KOPT-K1 (cell line): ENCODE measurements around the gene CD38.

Experiments
- H3K27ac ChIP-seq: fragments of 200-600 bp; sonication (generic); 2 replicates; pipeline ENCODE4 v1.5.1; 2016; ENCODE audit warnings: antibody characterized with exemption, mild to moderate bottlenecking, low read depth, low read length; ENCODE audit not compliant: poor library complexity, severe bottlenecking
- H3K36me3 ChIP-seq: fragments of 200-600 bp; sonication (generic); 2 replicates; pipeline ENCODE4 v1.5.1; 2017; ENCODE audit warnings: antibody characterized with exemption, mild to moderate bottlenecking, low read length, moderate library complexity; ENCODE audit not compliant: insufficient read depth
- H3K9me3 ChIP-seq: fragments of 200-600 bp; sonication (generic); 2 replicates; pipeline ENCODE4 v1.5.1; 2017; ENCODE audit warnings: antibody characterized with exemption, low read length, mild to moderate bottlenecking; ENCODE audit not compliant: insufficient read depth, poor library complexity, severe bottlenecking

CD38 gene

DNA sequence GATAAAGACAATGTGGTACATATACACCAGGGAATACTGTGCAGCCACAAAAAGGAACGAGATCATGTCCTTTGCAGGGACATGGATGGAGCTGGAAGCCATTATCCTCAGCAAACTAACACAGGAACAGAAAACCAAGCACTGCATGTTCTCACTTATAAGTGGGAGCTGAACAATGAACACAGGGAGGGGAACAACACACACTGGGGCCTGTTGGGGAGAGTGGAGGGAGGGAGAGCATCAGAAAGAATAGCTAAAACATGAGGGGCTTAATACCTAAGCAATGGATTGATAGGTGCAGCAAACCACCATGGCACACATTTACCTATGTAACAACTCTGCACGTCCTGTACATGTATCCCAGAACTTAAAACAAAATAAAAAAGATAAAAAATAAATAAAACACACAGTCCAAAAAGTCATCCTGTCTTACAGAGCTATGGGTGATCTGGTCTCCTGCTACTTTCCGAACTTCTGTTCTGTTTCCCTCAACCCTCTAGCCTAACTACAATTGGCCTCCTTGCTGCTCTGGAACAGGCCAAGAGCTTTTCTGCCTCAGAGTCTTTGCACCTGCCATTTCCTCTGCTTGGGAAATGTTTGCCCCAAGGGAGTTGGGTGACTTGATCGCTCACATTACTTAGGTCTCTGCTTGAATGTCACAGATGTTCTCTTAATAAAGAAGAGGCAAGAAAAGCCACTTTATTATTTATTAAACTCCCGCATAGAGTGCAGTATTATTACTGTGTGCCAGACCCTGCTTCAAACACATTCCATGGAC is 1.1 kb upstream of the CD38 start:
- Histone ChIP-seq H3K9me3 (no peaks in the 10 kb centered on the region), H3K36me3 (peaks cover 15% of the 10 kb centered on the region), H3K27ac (peak overlapping the region; percentile 75)

DNA sequence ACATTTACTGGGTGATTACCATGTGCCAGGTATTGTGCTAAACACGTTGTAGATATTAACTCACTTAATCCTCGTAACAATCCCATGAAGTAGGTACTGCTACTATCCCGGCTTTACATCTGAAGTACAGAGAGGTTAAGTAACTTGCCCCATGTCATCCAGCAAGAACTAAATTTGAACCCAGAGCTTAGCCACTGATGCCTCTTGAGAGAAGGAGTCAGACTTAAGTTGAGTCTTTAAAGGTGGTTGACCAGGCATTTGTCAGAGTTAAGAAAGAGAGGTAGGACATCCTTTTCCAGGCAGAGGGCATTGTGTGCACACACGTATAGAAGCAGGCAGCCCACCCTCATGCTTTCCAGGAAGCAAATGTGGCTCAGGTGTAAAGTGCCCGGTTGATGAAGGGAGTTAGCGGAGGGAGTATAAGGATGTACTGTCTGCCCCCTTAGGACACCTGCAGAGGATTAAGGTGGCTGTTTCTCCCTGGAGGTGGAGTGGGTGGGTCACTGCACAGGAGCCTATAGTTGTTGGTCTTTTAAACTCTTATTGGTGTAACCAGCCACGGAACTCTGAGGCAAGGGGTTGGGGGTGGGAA is 335 bp upstream of the CD38 start:
- Histone ChIP-seq H3K27ac (peak overlapping the region; percentile 75), H3K36me3 (peaks cover 21% of the 10 kb centered on the region), H3K9me3 (no peaks in the 10 kb centered on the region)

DNA sequence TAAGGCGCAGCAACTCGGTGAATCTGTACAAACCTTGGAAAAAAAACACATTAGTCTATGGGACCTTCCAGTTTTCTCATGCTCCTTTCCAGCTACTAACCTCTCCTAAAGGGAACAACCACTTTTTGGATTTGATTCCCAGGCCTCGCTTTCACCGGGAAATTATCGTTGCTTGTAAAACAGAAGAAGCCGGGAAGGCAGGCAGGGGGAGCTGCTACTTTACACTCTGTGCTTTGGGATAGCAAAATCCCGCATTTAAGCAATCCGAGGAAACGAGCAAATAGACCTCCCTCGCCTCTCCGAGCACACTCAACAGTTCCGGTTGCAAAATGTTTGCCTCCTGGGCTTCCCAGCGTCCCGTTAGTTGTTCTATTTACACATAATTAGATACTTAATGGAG is 1.2 kb downstream of the CD38 start:
- Histone ChIP-seq H3K36me3 (peaks cover 36% of the 10 kb centered on the region), H3K27ac (peak overlapping the region; percentile 75), H3K9me3 (no peaks in the 10 kb centered on the region)

DNA sequence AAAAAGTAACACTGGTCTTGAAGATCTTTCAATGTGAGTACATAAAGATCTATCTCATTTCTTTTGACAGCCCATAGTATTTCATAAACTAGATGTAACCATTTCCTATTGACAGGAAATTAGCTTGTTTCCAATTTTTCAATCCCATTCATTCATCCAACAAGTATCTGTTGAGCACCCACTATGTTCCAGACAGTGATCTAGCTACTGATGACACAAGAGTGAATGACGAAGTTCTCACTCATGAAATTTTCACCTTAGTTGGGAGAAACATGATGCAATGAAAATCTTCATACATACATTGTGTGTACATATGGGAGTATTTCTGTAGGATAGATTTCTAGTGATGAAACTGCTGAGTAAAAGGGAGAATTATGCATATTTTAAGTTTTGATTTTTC is 1.7 kb downstream of the CD38 start:
- H3K27ac ChIP-seq: peak overlapping the region; percentile 75
- H3K36me3 ChIP-seq: peaks cover 41% of the 10 kb centered on the region
- H3K9me3 ChIP-seq: no peaks in the 10 kb centered on the region

DNA sequence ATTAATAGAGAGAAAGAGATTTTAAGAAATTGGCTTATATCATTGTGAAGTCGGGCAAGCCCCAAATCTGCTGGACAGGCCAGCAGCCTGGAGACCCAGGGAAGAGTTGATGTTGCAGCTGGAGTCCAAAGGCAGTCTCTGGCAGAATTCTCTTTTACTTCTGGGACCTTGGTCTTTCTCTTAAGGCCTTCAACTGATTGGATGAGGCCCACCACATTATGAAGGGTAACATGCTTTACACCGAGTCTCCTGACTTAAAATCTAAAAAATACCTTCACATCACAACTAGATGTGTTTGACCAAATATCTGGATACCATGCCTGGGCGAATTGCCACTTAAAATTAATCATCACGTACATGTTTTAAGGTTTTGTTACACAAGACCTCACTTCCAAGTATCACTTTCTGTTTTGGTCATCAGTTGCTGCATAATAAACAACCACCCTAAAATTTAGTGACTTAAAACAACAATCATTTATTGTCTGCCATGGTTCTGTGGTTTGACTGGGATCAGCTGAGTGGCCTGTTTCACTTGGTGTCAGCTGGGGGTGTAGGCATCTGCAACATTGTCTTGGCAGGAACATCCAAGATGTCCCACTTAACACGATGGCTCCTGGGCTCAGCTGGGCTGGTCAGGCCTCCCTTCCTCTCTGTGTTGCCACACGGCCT is 3.4 kb downstream of the CD38 start:
- peaks cover 5% of the 10 kb centered on the region for H3K9me3 ChIP-seq
- no peak overlapping the region for H3K27ac ChIP-seq
- peaks cover 57% of the 10 kb centered on the region for H3K36me3 ChIP-seq

DNA sequence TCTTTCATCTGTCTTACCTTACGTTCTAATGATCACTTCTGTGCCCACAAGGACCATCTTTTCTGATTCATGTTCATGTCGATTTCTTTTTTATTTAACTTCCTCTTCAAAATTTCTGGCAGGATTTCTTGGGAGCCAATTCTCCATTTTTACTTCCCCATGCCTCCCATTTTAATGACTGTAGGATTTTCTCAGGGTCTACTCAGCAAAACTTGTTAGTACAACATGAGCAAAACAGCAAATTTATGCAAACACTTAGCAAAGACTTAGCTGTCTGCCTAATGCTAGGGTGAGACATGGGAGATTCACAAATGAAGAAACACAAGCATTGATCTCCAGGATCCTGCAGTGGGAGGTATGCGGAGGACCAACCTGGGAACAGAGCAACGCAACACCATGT is 5.5 kb downstream of the CD38 start:
- H3K9me3 ChIP-seq: peaks cover 12% of the 10 kb centered on the region
- H3K27ac ChIP-seq: no peak overlapping the region
- peaks cover 77% of the 10 kb centered on the region for H3K36me3 ChIP-seq

DNA sequence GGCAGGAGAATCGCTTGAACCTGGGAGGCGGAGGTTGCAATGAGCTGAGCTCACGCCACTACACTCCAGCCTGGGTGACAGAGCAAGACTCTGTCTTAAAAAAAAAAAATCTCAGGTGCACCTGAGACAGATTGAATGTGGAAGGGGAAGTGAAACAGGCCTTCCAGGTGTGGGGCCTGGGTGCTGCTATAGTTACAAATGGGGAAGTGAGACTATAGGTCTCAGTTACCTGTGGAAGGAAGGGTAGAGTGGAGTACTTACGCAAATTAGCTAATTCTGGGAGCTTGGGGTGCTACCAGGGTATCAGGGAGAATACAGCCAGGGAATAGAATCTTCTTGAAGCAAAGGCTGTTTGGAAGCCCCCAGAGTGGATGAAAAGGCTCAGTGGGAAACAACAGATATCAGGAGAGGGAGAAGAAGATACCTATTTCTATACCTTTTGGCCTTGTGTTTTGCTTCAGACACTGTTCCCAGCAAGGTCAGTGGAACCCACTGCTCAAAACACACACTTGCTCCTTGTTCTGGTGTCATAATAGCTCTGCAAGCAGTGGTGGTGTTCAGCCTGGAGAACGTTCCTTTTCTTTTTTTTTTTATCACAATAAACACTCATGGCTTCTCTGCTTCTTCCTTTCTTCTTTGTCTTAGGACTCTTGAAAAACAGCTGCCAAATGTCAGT is 7.0 kb downstream of the CD38 start:
- Histone ChIP-seq H3K36me3 (peaks cover 77% of the 10 kb centered on the region), H3K27ac (no peak overlapping the region), H3K9me3 (peaks cover 16% of the 10 kb centered on the region)

DNA sequence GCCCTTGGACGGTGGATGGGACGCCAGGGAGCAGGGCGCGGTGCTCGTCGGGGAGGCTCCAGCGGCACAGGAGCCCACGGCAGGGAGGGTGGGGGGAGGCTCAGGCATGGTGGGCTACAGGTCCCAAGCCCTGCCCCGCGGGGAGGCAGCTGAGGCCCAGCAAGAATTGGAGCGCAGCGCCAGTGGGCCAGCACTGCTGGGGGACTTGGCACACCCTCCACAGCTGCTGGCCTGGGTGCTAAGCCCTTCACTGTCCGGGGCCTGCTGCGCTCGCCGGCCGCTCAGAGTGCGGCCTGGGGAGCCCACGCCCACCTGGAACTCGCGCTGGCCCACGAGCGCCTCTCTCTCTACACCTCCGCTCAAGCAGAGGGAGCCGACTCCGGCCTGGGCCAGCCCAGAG is 8.6 kb downstream of the CD38 start:
- peaks cover 16% of the 10 kb centered on the region for H3K9me3 ChIP-seq
- H3K27ac ChIP-seq: no peak overlapping the region
- H3K36me3 ChIP-seq: peaks cover 66% of the 10 kb centered on the region

DNA sequence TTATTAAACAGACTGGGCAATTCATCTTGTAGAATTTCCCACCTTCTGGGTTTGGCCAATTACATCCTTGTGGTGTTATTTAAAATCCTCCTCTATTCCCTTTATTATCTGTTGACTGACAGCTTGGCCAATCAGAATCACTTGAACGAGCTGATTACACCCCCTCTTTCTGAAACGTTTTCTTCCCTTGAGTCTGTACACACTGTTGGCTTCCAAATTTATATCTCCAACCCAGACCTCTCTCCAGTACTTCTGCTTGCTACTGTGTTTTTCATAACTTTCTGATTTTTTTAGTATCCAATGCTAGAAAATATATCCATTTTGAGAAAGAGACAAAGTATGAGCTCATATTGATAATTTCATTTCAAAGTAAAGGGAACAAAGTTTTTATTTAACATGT is 14.8 kb downstream of the CD38 start:
- H3K36me3 ChIP-seq: peaks cover 13% of the 10 kb centered on the region; the same call in 1 of the 2 replicates
- peaks cover 3% of the 10 kb centered on the region for H3K9me3 ChIP-seq
- no peak overlapping the region for H3K27ac ChIP-seq

DNA sequence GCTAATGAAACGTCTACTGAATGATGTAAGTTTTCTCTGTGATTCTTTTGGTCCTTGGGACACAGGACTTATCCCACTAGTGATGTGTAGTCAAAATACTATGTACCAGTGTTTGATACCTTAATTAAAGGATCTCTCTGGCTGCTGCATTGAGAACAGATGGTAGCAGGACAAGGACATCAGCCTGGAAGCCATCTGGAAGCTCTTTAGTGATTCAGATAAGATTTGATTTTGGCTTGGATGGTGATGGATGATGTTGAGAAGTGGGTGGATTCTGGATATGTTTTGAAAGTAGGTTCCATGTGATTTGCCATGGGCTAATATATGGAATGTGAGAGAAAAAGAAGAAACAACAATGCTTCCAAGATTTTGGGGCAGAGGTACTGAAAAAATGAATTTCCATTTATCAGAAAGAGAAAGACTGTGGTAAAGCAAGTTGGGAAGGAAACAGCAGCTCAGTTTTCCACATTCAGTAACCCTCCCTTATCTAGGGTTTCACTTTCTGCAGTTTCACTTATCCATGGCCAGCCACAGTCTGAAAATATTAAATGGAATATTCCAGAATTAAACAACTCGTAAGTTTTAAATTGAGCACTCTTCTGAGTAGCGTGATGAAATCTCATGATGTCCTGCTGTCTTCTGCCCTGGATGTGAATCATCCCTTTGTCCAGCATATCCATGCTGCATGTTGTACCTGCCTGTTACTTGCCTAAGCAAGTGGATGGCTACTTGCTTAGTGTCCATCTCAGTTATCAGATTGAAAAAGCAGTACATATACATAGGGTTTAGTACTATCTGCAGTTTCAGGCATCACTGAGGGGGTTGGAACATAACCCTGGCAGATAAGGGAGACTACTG is 15.6 kb downstream of the CD38 start:
- H3K27ac ChIP-seq: no peak overlapping the region

DNA sequence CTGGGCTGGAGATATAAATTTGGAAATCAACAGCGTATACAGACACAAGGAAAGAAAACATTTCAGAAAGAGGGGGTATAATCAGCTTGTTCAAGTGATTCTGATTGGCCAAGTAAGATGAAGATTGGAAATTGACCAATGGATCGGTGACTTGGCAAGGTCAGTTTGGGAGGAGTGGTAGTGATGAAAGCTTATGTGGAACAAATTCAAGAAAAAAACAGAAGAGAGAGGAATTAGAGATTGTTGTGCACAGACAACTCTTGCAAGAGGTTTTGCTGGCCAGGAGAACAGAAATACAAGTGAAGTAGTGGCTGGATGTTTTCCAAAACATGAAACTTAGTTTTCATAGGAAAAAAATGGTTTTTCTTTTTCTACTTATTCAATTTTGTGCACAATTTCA is 16.3 kb downstream of the CD38 start:
- H3K27ac ChIP-seq: no peak overlapping the region

More for the DNA sequence above, 15.6 kb downstream of the CD38 start:
- Histone ChIP-seq H3K9me3 (peaks cover 3% of the 10 kb centered on the region), H3K36me3 (peaks cover 7% of the 10 kb centered on the region; the same call in 1 of the 2 replicates)

DNA sequence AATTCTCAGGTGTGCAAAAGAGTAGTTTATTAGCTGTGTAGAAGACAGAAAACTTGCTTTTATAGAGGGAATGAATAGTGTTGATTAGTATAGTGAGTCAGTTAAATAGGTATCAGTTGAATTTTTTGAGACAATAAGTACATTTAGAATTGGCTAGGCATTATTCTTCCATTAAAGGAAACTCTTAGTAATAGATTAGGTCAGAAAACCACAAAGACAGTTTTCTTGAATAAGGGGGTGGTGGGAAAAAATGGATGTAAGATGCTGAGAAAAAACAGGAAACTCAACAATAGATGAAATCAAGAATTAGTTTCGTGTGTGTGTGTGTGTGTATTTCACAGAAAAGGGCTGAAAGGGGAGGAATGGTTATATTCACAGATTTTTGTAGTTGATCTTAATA is 16.8 kb downstream of the CD38 start:
- Histone ChIP-seq H3K27ac (no peak overlapping the region), H3K9me3 (no peaks in the 10 kb centered on the region), H3K36me3 (0 out of 2 replicates have a peak, but pooled peaks cover 7% of the 10 kb centered on the region)

More for the DNA sequence above, 16.3 kb downstream of the CD38 start:
- H3K36me3 ChIP-seq: peaks cover 7% of the 10 kb centered on the region; the same call in 1 of the 2 replicates
- H3K9me3 ChIP-seq: peaks cover 3% of the 10 kb centered on the region

DNA sequence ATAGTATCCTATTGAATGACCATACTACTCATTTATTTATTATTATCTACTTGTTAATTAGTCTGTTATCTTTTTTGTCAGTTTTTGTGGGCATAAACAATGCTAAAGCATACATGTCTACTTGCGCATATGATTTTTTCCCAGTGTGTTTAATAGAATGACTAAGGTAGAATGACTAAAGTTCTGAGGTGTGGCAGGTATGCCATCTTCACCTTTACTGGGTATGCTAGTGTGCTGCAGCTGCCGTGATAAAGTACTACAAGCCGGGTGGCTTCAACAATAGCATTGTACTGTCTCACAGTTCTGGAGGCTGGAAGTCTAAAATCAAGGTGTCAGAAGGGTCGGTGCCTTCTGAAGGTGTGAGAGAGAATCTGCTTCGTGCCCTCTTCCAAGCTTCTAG is 19.2 kb downstream of the CD38 start:
- H3K9me3 ChIP-seq: no peaks in the 10 kb centered on the region
- H3K27ac ChIP-seq: no peak overlapping the region
- 0 out of 2 replicates have a peak, but pooled peaks cover 7% of the 10 kb centered on the region for H3K36me3 ChIP-seq

DNA sequence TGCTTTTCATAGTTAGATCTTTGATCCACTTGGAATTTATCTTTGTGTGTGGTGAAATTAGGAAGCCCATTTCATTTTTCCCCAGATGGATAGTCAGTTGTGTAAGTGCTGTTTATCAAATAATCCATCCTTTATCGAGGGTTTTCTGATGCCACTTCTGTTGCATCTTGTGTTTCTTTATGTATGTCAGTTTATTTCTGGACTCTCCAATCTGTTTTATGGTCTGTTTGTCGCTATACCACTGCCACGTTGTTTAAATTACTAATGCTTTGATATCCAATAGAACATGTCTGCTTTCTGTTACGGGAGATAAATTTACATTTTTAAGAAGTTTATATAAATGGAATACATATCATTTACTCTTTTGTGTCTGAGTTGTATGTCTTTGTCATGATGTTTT is 21.0 kb downstream of the CD38 start:
- H3K9me3 ChIP-seq: no peaks in the 10 kb centered on the region
- H3K36me3 ChIP-seq: no peaks in the 10 kb centered on the region
- no peak overlapping the region for H3K27ac ChIP-seq
